Mucosa of descending colon (tissue), 3 donors: ENCODE measurements around the gene TRAFD1. TPM values are rescaled to one million over a fixed set of nuclear protein-coding genes. Genes with fewer than 3 reads are reported as not detected.

Experiments
- ATAC-seq: fragments of 200-7000 bp; cut with Tn5 transposase; one replicate; pipeline ENCODE4 v1.9.1; 2020; ENCODE audit warnings: mild to moderate bottlenecking, moderate library complexity
- DNase-seq, 3 donors: peaks; one replicate each; pipeline ENCODE4 v3.0.0-alpha.2; 2020
- H3K36me3 ChIP-seq: fragments of 200-600 bp; one replicate; pipeline ENCODE4 v1.8.0; 2021; ENCODE audit warnings: low read depth, mild to moderate bottlenecking
- H3K4me1 ChIP-seq: fragments of 200-600 bp; one replicate; pipeline ENCODE4 v1.8.0; 2021; ENCODE audit warnings: low read depth, mild to moderate bottlenecking
- H3K4me3 ChIP-seq: fragments of 200-600 bp; one replicate; pipeline ENCODE4 v1.8.0; 2021; ENCODE audit warnings: mild to moderate bottlenecking
- H3K9me3 ChIP-seq: fragments of 200-600 bp; one replicate; pipeline ENCODE4 v1.8.0; 2021; ENCODE audit warnings: mild to moderate bottlenecking
- CTCF ChIP-seq: fragments of 200-600 bp; IDR thresholded peaks from one replicate; pipeline ENCODE4 v1.8.0; 2022; ENCODE audit warnings: antibody characterized with exemption, mild to moderate bottlenecking
- intact Hi-C, 2 donors: fragments of 100-400 bp; cut with DNase I in 1 of 2; cut with micrococcal nuclease in 1 of 2; formaldehyde crosslinking; loops; one replicate each; pipeline versions ENCODE4 v1.11.0 to v1.11.1; 2022; cut with DNase I, micrococcal nuclease
- total RNA-seq, 3 donors: library from RNA; stranded (reverse); fragmentation: NEBNext Ultra II Directional in 2 of 3; extraction: Animal tissue kit (Norgen Biotek cat#: 25700) in 2 of 3; gene quantifications; one replicate each; pipeline versions ENCODE4 v1.2.1 to v1.2.4, GENCODE V29; 2021 to 2023
- donor health status: DM: no; HTN: no; CAD: no; lungs with moderate emphysema.
- donor health status: DM: no; HTN: no; CAD: no.
- donor health status: DM: no; HTN: yes; CAD: no.

Gene TRAFD1
- total RNA-seq, 3 donors from 2014 or later = 34.0 to 59.6 (median 35.9) TPM

- Histone ChIP-seq H3K9me3 (no peaks in the 10 kb centered on the region), H3K4me3 (no peak overlapping the region), H3K36me3 (peaks cover 1% of the 10 kb centered on the region), H3K4me1 (no peaks in the 10 kb centered on the region)
- no peak for DNase-seq
- intact Hi-C loops = no loop called here
- no peak for TF ChIP-seq CTCF
- ATAC-seq = no peak
Measured at GRCh38 chr12:112165624-112166023, 40.3 kb downstream of the TRAFD1 start.

- Histone ChIP-seq H3K9me3 (no peaks in the 10 kb centered on the region), H3K4me3 (no peak overlapping the region), H3K36me3 (peaks cover 7% of the 10 kb centered on the region), H3K4me1 (no peaks in the 10 kb centered on the region)
- DNase-seq (no peak), ATAC-seq (no peak)
- intact Hi-C loops = no loop called here
- no peak for TF ChIP-seq CTCF
Measured at GRCh38 chr12:112166051-112167015, 41.0 kb downstream of the TRAFD1 start.

GRCh38 chr12:112167031-112167461 is 41.7 kb downstream of the TRAFD1 start:
- Histone ChIP-seq H3K9me3 (no peaks in the 10 kb centered on the region), H3K4me1 (no peaks in the 10 kb centered on the region), H3K4me3 (no peak overlapping the region), H3K36me3 (peaks cover 8% of the 10 kb centered on the region)
- no peak for ATAC-seq
- no peak for DNase-seq
- intact Hi-C loops = no loop called here
- no peak for TF ChIP-seq CTCF

GRCh38 chr12:112167718-112168525 is 42.6 kb downstream of the TRAFD1 start:
- no peak for TF ChIP-seq CTCF
- H3K9me3 ChIP-seq = no peaks in the 10 kb centered on the region
- intact Hi-C loops = no loop called here
- ATAC-seq (no peak), DNase-seq (no peak)
- no peak overlapping the region for H3K4me3 ChIP-seq
- peaks cover 8% of the 10 kb centered on the region for H3K36me3 ChIP-seq
- H3K4me1 ChIP-seq = no peaks in the 10 kb centered on the region

GRCh38 chr12:112168561-112168971 is 43.2 kb downstream of the TRAFD1 start:
- DNase-seq (no peak), ATAC-seq (no peak)
- peaks cover 8% of the 10 kb centered on the region for H3K36me3 ChIP-seq
- intact Hi-C loops = no loop called here
- H3K4me3 ChIP-seq = no peak overlapping the region
- TF ChIP-seq CTCF = no peak
- no peaks in the 10 kb centered on the region for H3K4me1 ChIP-seq
- H3K9me3 ChIP-seq = no peaks in the 10 kb centered on the region
